Lower leg skin (tissue), 4 donors: ENCODE measurements around the gene PDP2. TPM values are rescaled to one million over a fixed set of nuclear protein-coding genes. Genes with fewer than 3 reads are reported as not detected.

Source experiments
- DNase-seq, 2 donors: peaks; one replicate each; pipeline ENCODE4 v3.0.0-alpha.2; 2019; ENCODE audit warnings: low spot score in 2 of 2
- H3K4me3 ChIP-seq: fragments of 200-600 bp; sonication (generic); 2 replicates; pipeline ENCODE4 v1.5.1; 2017; ENCODE audit warnings: mild to moderate bottlenecking, low read depth; ENCODE audit not compliant: poor library complexity, severe bottlenecking
- POLR2A ChIP-seq, 2 donors: fragments of 450-650 bp; IDR thresholded peaks; one replicate each; pipeline ENCODE4 v1.6.1; 2016 to 2017; ENCODE audit warnings: antibody characterized with exemption in 2 of 2, mild to moderate bottlenecking in 1 of 2, moderate library complexity in 1 of 2
- WGBS, 2 donors: methylation state at CpG; one replicate each; pipeline ENCODE4 v1.1.5; 2018; 5-methylcytosine and 5-hydroxymethylcytosine counted together
- intact Hi-C: fragments of 100-400 bp; cut with DNase I; formaldehyde crosslinking; loops from one replicate; pipeline ENCODE4 v1.15.0; 2023; ENCODE audit warnings: low total_unique reads
- total RNA-seq, 4 donors: library from RNA; depleted of rRNA; stranded (reverse); fragments of >200 nt; gene quantifications; one replicate each; pipeline ENCODE4 v1.1.0, GENCODE V29; 2016
- TF ChIP-seq, protein P1 (sequence below), 3 donors: fragments of 450-650 bp; IDR thresholded peaks; one replicate each; pipeline ENCODE4 v1.5.1; 2016; ENCODE audit warnings: antibody characterized with exemption in 3 of 3, mild to moderate bottlenecking in 3 of 3, moderate library complexity in 2 of 3

The PDP2 gene
- total RNA-seq, 4 donors from 2014 or later: 3.2 to 8.8 (median 7.2) TPM

DNA sequence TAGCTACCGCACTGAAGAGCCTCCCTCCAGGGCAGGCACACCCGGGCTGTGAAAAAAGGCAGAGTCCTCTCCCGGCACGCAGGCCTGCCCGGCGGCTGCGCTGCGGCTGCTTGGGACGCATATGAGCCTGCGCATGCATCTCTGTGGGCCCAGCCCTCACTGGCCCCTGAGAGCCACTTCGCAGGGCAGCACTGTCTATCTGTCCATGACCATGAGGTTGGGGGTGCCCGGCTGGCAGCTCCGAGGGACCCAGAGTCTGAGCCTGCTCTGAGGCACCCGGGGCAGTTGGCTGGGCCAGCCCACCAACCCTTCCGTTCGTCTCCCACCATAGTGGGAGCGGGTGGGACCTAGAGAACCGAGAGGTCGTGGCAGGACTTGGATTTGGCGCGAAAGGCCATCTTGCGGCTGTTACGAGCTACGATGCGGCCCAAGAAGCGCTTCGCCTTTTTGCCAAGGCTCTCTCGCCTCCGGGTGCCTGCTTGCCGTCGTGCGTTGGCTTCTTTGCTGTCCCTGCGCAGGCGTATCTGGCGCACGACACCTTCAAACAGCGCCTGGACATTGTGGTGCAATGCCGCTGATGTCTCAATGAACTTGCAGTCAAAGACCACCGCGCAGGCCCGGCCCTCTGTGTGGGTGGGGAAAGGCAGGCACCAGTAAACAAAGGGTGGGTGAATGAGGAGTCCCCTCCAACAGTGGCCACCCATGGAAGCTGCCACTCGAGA is 41.6 kb downstream of the PDP2 start:
- TF ChIP-seq, protein P1, sequence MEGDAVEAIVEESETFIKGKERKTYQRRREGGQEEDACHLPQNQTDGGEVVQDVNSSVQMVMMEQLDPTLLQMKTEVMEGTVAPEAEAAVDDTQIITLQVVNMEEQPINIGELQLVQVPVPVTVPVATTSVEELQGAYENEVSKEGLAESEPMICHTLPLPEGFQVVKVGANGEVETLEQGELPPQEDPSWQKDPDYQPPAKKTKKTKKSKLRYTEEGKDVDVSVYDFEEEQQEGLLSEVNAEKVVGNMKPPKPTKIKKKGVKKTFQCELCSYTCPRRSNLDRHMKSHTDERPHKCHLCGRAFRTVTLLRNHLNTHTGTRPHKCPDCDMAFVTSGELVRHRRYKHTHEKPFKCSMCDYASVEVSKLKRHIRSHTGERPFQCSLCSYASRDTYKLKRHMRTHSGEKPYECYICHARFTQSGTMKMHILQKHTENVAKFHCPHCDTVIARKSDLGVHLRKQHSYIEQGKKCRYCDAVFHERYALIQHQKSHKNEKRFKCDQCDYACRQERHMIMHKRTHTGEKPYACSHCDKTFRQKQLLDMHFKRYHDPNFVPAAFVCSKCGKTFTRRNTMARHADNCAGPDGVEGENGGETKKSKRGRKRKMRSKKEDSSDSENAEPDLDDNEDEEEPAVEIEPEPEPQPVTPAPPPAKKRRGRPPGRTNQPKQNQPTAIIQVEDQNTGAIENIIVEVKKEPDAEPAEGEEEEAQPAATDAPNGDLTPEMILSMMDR (IDR thresholded peaks at IDR 0.05): no peak
- TF ChIP-seq POLR2A (IDR thresholded peaks at IDR 0.05): no peak
- intact Hi-C loops: no loop called here
- no peak overlapping the region for H3K4me3 ChIP-seq
- DNase-seq: no peak
- WGBS, 2 donors: 75 to 84% methylated on average over 36 to 41 of the region's 42 CpGs

DNA sequence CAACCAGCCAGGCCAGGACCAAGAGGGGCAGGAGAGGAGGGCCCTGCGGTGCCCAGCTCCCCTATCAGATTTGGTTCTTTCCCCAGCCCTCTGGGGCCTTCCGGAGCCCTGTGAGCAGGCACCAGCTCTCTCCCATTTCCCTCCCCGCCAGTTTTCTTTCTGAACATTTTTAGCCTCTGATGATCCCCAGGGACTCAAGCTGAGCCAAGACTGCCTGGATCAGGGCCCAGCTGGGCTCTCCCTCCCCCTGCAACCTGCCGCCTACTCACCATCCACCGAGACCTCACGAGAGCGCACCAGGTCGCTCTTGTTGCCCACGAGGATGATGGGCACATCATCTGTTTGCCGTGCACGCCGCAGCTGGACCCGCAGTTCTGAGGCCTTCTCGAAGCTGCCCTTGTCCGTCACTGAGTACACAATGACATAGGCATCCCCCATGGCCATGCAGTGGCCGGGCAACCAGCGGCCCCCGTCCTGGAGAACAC is 43.0 kb downstream of the PDP2 start:
- WGBS, 2 donors: 60 to 72% methylated on average over 18 of the region's 18 CpGs
- H3K4me3 ChIP-seq: no peak overlapping the region
- TF ChIP-seq, protein P1 (IDR thresholded peaks at IDR 0.05): no peak
- TF ChIP-seq POLR2A (IDR thresholded peaks at IDR 0.05): no peak
- DNase-seq: no peak
- intact Hi-C loops: no loop called here

DNA sequence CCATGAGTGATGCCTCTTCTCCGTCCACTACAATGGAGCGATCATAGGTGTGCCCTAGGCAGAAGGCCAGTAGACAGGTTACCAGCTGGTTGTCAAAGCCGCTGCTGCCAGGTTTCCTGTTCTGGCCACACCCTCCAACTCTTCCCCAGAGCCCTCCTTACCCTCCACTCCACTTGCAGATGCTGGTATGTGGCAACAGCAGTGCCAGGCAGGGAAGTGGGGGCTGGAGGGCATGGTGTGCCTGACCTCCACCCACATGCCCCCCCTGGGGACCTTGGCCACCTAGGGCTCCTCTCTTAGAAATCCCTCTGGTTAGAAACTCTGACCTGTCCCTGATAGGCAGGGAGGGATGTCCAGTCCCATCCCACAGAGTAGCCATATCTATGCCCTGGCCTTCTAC is 43.6 kb downstream of the PDP2 start:
- WGBS, 2 donors: 38 to 45% methylated on average over 3 of the region's 3 CpGs
- DNase-seq: no peak
- TF ChIP-seq POLR2A (IDR thresholded peaks at IDR 0.05): no peak
- TF ChIP-seq, protein P1 (IDR thresholded peaks at IDR 0.05): no peak
- H3K4me3 ChIP-seq: no peak overlapping the region
- intact Hi-C loops: no loop called here

DNA sequence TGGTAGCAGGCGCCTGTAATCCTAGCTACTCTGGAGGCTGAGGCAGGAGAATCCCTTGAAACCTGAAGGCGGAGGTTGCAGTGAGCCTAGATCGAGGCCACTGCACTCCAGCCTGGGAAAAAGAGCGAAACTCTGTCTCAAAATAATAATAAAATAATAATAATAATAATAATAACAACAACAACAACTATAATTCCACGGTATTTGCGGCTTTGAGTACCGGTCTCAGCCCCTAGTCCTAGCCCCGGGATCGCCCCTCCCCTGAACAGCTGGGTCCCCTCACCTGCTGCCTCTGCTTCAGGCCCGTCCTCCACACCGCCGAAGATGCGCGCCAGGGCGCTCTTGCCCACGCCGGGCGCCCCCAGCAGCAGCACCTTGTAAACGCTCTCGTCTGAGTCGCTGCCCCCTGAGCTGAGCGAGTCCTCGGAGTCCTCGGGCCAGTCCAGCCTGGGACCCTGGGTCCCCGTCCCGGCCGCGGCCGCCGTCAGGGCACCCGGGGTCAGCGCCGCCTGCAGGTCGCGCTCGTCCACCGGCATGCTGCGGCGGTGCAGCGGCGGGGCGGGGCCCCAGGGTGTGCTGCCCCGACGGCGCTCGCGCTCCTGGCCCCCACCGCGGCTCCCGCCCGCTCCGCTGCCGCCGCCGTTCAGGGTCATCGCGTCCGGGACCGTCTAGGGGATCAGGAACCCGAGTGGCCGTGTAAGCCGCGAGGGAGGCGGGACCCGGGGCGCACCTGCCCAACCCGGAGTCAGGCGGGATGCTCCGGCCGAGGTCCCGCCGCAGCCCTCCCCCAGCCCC is 44.4 kb downstream of the PDP2 start:
- H3K4me3 ChIP-seq: no peak overlapping the region
- 19 to 24% methylated on average over 21 to 26 of the region's 72 CpGs for WGBS, 2 donors
- intact Hi-C loops: no loop called here
- DNase-seq: no peak
- no peak for TF ChIP-seq POLR2A (IDR thresholded peaks at IDR 0.05)
- TF ChIP-seq, protein P1 (IDR thresholded peaks at IDR 0.05): no peak

DNA sequence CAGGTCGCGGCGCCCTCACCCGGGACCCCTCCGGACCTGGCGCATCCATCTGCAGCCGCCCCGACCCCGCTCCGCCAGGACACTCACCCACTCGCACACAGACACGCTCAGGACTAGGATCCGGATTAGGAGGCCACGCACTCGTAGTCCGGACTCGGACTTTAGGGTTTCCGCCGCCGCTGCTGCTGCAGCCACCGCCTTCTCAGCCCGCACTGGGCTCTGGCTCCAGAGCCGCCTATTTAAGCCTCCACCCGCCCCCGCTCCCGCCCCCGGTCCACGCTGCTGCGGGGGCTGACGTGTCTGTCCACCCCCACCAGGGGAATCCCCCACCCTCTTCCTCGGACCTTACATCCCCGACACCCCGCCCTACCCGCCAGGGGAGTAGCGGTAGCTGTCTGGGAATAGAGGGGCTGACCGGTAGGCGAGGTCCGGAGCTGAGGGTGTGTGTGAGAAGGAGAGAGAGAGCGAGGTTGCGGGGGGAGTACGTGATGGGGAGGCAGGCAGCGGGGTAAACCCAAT is 45.1 kb downstream of the PDP2 start, which contains the start of gene RRAD:
Gene RRAD, minus strand, starts transcription at position 214 of the 519 bp plus-strand sequence. CDS start 356 bp downstream, outside the sequence.
- no peak for DNase-seq
- WGBS, 2 donors: 10 to 17% methylated on average over 23 to 26 of the region's 42 CpGs
- TF ChIP-seq POLR2A (IDR thresholded peaks at IDR 0.05): no peak
- TF ChIP-seq, protein P1 (IDR thresholded peaks at IDR 0.05): no peak
- H3K4me3 ChIP-seq: no peak within 1 kb of the TSS
- intact Hi-C loops: no loop called here
